Activated T-cell treated with anti-CD3 and anti-CD28 coated beads, Interleukin-2, amount 50 U/mL, for 4 hours (primary cell): ENCODE results near the gene IRF8. TPM values are rescaled to one million over a fixed set of nuclear protein-coding genes. Genes with fewer than 3 reads are reported as not detected.

ENCODE experiments used
- ATAC-seq, 2 donors: fragments of 200-7000 bp; cut with Tn5 transposase; one replicate each; pipeline ENCODE4 v1.10.0; 2021
- DNase-seq: peaks from one replicate; pipeline ENCODE4 v3.0.0-alpha.2; 2020
- H3K27me3 Mint-ChIP-seq: one replicate; pipeline ENCODE4 v1.8.0; 2021; ENCODE audit warnings: low read depth, mixed read lengths
- H3K36me3 Mint-ChIP-seq: one replicate; pipeline ENCODE4 v1.8.0; 2022; ENCODE audit warnings: mixed read lengths; ENCODE audit not compliant: insufficient read depth
- H3K4me1 Mint-ChIP-seq: one replicate; pipeline ENCODE4 v1.8.0; 2021; ENCODE audit warnings: low read depth, mixed read lengths
- H3K4me3 Mint-ChIP-seq: one replicate; pipeline ENCODE4 v1.8.0; 2021; ENCODE audit warnings: mild to moderate bottlenecking, moderate library complexity, mixed read lengths
- H3K9me3 Mint-ChIP-seq: one replicate; pipeline ENCODE4 v1.8.0; 2021; ENCODE audit warnings: mixed read lengths
- total RNA-seq, 3 donors: library from RNA; stranded (reverse); gene quantifications; one replicate each; pipeline ENCODE4 v1.2.1, GENCODE V29; 2021

Gene IRF8
- total RNA-seq, 3 donors from 2014 or later, result 561 to 775 (median 745) TPM

GRCh38 chr16:85879549-85879948, 19.4 kb upstream of the IRF8 start:
- Mint-ChIP-seq H3K4me1 (peaks cover 26% of the 10 kb centered on the region), H3K27me3 (peaks cover 8% of the 10 kb centered on the region), H3K36me3 (no peaks in the 10 kb centered on the region), H3K4me3 (no peak overlapping the region), H3K9me3 (no peaks in the 10 kb centered on the region)
- no peak for ATAC-seq
- DNase-seq, result no peak

- ATAC-seq, result peak; percentile 93 to 94
- no peaks in the 10 kb centered on the region for H3K9me3 Mint-ChIP-seq
- peaks cover 26% of the 10 kb centered on the region for H3K4me1 Mint-ChIP-seq
- no peaks in the 10 kb centered on the region for H3K36me3 Mint-ChIP-seq
- no peak overlapping the region for H3K4me3 Mint-ChIP-seq
- DNase-seq, result no peak
- H3K27me3 Mint-ChIP-seq, result peaks cover 8% of the 10 kb centered on the region
Observed at GRCh38 chr16:85879975-85880831, 18.8 kb upstream of the IRF8 start.

- DNase-seq (no peak), ATAC-seq (no peak)
- H3K9me3 Mint-ChIP-seq, result no peaks in the 10 kb centered on the region
- H3K4me1 Mint-ChIP-seq, result peaks cover 26% of the 10 kb centered on the region
- H3K4me3 Mint-ChIP-seq, result no peak overlapping the region
- H3K36me3 Mint-ChIP-seq, result no peaks in the 10 kb centered on the region
- H3K27me3 Mint-ChIP-seq, result peaks cover 8% of the 10 kb centered on the region
Observed at GRCh38 chr16:85880861-85881260, 18.1 kb upstream of the IRF8 start.

- H3K27me3 Mint-ChIP-seq, result peaks cover 8% of the 10 kb centered on the region
- H3K4me3 Mint-ChIP-seq, result no peak overlapping the region
- H3K4me1 Mint-ChIP-seq, result peaks cover 26% of the 10 kb centered on the region
- ATAC-seq (no peak), DNase-seq (no peak)
- no peaks in the 10 kb centered on the region for H3K36me3 Mint-ChIP-seq
- no peaks in the 10 kb centered on the region for H3K9me3 Mint-ChIP-seq
Observed at GRCh38 chr16:85881436-85881835, 17.5 kb upstream of the IRF8 start.

- H3K4me1 Mint-ChIP-seq, result peaks cover 27% of the 10 kb centered on the region
- ATAC-seq (no peak), DNase-seq (no peak)
- H3K27me3 Mint-ChIP-seq, result peaks cover 9% of the 10 kb centered on the region
- no peaks in the 10 kb centered on the region for H3K9me3 Mint-ChIP-seq
- H3K36me3 Mint-ChIP-seq, result no peaks in the 10 kb centered on the region
- no peak overlapping the region for H3K4me3 Mint-ChIP-seq
Observed at GRCh38 chr16:85882181-85882810, 16.7 kb upstream of the IRF8 start.

- peaks cover 11% of the 10 kb centered on the region for H3K27me3 Mint-ChIP-seq
- H3K9me3 Mint-ChIP-seq, result no peaks in the 10 kb centered on the region
- DNase-seq (no peak), ATAC-seq (no peak)
- H3K36me3 Mint-ChIP-seq, result no peaks in the 10 kb centered on the region
- H3K4me1 Mint-ChIP-seq, result peaks cover 41% of the 10 kb centered on the region
- H3K4me3 Mint-ChIP-seq, result no peak overlapping the region
Observed at GRCh38 chr16:85883813-85884212, 15.1 kb upstream of the IRF8 start.

- ATAC-seq (no peak), DNase-seq (no peak)
- no peaks in the 10 kb centered on the region for H3K36me3 Mint-ChIP-seq
- H3K4me3 Mint-ChIP-seq, result no peak overlapping the region
- H3K9me3 Mint-ChIP-seq, result no peaks in the 10 kb centered on the region
- H3K4me1 Mint-ChIP-seq, result peaks cover 50% of the 10 kb centered on the region
- peaks cover 11% of the 10 kb centered on the region for H3K27me3 Mint-ChIP-seq
Observed at GRCh38 chr16:85884808-85885463, 14.0 kb upstream of the IRF8 start.

- Mint-ChIP-seq H3K4me1 (peaks cover 46% of the 10 kb centered on the region), H3K36me3 (no peaks in the 10 kb centered on the region), H3K4me3 (no peak overlapping the region), H3K9me3 (no peaks in the 10 kb centered on the region), H3K27me3 (peaks cover 11% of the 10 kb centered on the region)
- DNase-seq (no peak), ATAC-seq (no peak)
Observed at GRCh38 chr16:85885537-85885936, 13.4 kb upstream of the IRF8 start.

- ATAC-seq, result peak; percentile 93 to 94
- H3K27me3 Mint-ChIP-seq, result peaks cover 10% of the 10 kb centered on the region
- no peak for DNase-seq
- no peaks in the 10 kb centered on the region for H3K36me3 Mint-ChIP-seq
- no peaks in the 10 kb centered on the region for H3K9me3 Mint-ChIP-seq
- H3K4me3 Mint-ChIP-seq, result peak overlapping the region; percentile 6
- peaks cover 36% of the 10 kb centered on the region for H3K4me1 Mint-ChIP-seq
Observed at GRCh38 chr16:85888405-85889331, 10.3 kb upstream of the IRF8 start.

- Mint-ChIP-seq H3K36me3 (no peaks in the 10 kb centered on the region), H3K4me3 (no peak overlapping the region), H3K9me3 (no peaks in the 10 kb centered on the region), H3K27me3 (peaks cover 2% of the 10 kb centered on the region), H3K4me1 (peaks cover 36% of the 10 kb centered on the region)
- ATAC-seq (no peak), DNase-seq (no peak)
Observed at GRCh38 chr16:85891033-85891775, 7.8 kb upstream of the IRF8 start.

- H3K27me3 Mint-ChIP-seq, result peaks cover 2% of the 10 kb centered on the region
- no peaks in the 10 kb centered on the region for H3K9me3 Mint-ChIP-seq
- no peak for DNase-seq
- H3K4me1 Mint-ChIP-seq, result peaks cover 36% of the 10 kb centered on the region
- H3K36me3 Mint-ChIP-seq, result no peaks in the 10 kb centered on the region
- no peak for ATAC-seq
- no peak overlapping the region for H3K4me3 Mint-ChIP-seq
Observed at GRCh38 chr16:85891776-85892166, 7.2 kb upstream of the IRF8 start.

- Mint-ChIP-seq H3K27me3 (no peaks in the 10 kb centered on the region), H3K9me3 (no peaks in the 10 kb centered on the region), H3K36me3 (no peaks in the 10 kb centered on the region), H3K4me3 (no peak overlapping the region), H3K4me1 (peaks cover 36% of the 10 kb centered on the region)
- DNase-seq, result no peak
- no peak for ATAC-seq
Observed at GRCh38 chr16:85892760-85893159, 6.2 kb upstream of the IRF8 start.

- no peaks in the 10 kb centered on the region for H3K9me3 Mint-ChIP-seq
- no peaks in the 10 kb centered on the region for H3K36me3 Mint-ChIP-seq
- H3K4me3 Mint-ChIP-seq, result no peak overlapping the region
- DNase-seq (no peak), ATAC-seq (no peak)
- peaks cover 27% of the 10 kb centered on the region for H3K4me1 Mint-ChIP-seq
- peaks cover 4% of the 10 kb centered on the region for H3K27me3 Mint-ChIP-seq
Observed at GRCh38 chr16:85894266-85894665, 4.7 kb upstream of the IRF8 start.
